Liver (tissue), 9 donors: ENCODE data around the gene PTTG1IP. TPM values are rescaled to one million over a fixed set of nuclear protein-coding genes. Genes with fewer than 3 reads are reported as not detected.

ENCODE experiments used
- DNase-seq: peaks from one replicate; pipeline ENCODE4 v3.0.0-alpha.2; 2017; ENCODE audit warnings: low spot score
- H3K27ac ChIP-seq, 2 donors: one replicate each; pipeline ENCODE4 v1.7.0; 2013; ENCODE audit warnings: inconsistent platforms in 2 of 2, low read length in 2 of 2, control low read depth in 1 of 2, low read depth in 1 of 2, mild to moderate bottlenecking in 1 of 2
- H3K27me3 ChIP-seq, 4 donors: one replicate each; pipeline versions ENCODE4 v1.6.1 to v1.7.0; 2013; ENCODE audit warnings: low read length in 3 of 4, inconsistent platforms in 1 of 4, mild to moderate bottlenecking in 1 of 4, moderate library complexity in 1 of 4; ENCODE audit not compliant: control insufficient read depth in 4 of 4, insufficient read depth in 4 of 4
- H3K36me3 ChIP-seq, 4 donors: one replicate each; pipeline versions ENCODE4 v1.6.1 to v1.7.0; 2013; ENCODE audit warnings: low read length in 3 of 4, mild to moderate bottlenecking in 3 of 4, low read depth in 1 of 4, moderate library complexity in 1 of 4; ENCODE audit not compliant: control insufficient read depth in 4 of 4, insufficient read depth in 3 of 4
- H3K4me1 ChIP-seq, 4 donors: one replicate each; pipeline versions ENCODE4 v1.6.1 to v1.7.0; 2013; ENCODE audit warnings: low read length in 3 of 4, mild to moderate bottlenecking in 3 of 4, moderate library complexity in 1 of 4; ENCODE audit not compliant: control insufficient read depth in 4 of 4, insufficient read depth in 4 of 4
- H3K4me3 ChIP-seq, 3 donors: one replicate each; pipeline versions ENCODE4 v1.6.1 to v1.7.0; 2013; ENCODE audit warnings: low read length in 3 of 3, control low read depth in 1 of 3, low read depth in 1 of 3, mild to moderate bottlenecking in 1 of 3
- H3K9ac ChIP-seq, 2 donors: one replicate each; pipeline ENCODE4 v1.7.0; 2013; ENCODE audit warnings: low read length in 2 of 2, mild to moderate bottlenecking in 2 of 2, moderate library complexity in 2 of 2, control low read depth in 1 of 2, low read depth in 1 of 2
- H3K9me3 ChIP-seq, 4 donors: one replicate each; pipeline versions ENCODE4 v1.6.1 to v1.7.0; 2013; ENCODE audit warnings: low read length in 3 of 4; ENCODE audit not compliant: control insufficient read depth in 4 of 4
- ATF3 ChIP-seq: IDR thresholded peaks from 2 replicates; pipeline ENCODE4 v1.6.1; 2016; ENCODE audit warnings: antibody characterized with exemption
- CTCF ChIP-seq: fragments of 150-350 bp; IDR thresholded peaks from 2 replicates; pipeline ENCODE4 v1.5.1; 2017; ENCODE audit warnings: improper control_type of control experiment, low read depth, low read length; ENCODE audit not compliant: missing input control
- EGR1 ChIP-seq, 2 donors: IDR thresholded peaks; 2 replicates each; pipeline ENCODE4 v1.6.1; 2016 to 2018; ENCODE audit warnings: antibody characterized with exemption in 2 of 2, low read depth in 2 of 2
- FOXA1 ChIP-seq: IDR thresholded peaks from 2 replicates; pipeline ENCODE4 v1.6.1; 2016; ENCODE audit warnings: antibody characterized with exemption
- FOXA2 ChIP-seq: IDR thresholded peaks from 2 replicates; pipeline ENCODE4 v1.6.1; 2016; ENCODE audit warnings: antibody characterized with exemption
- GABPA ChIP-seq, 2 donors: IDR thresholded peaks in 1 of 2; conservative IDR thresholded peaks in 1 of 2; 2 replicates each; pipeline ENCODE4 v1.6.1; 2016; ENCODE audit warnings: antibody characterized with exemption in 2 of 2, mild to moderate bottlenecking in 1 of 2, moderate library complexity in 1 of 2
- HNF4A ChIP-seq, 2 donors: conservative IDR thresholded peaks; 2 replicates each; pipeline ENCODE4 v1.6.1; 2016; ENCODE audit warnings: antibody characterized with exemption in 2 of 2, mild to moderate bottlenecking in 2 of 2
- HNF4G ChIP-seq: IDR thresholded peaks from 2 replicates; pipeline ENCODE4 v1.6.1; 2016; ENCODE audit warnings: antibody characterized with exemption
- JUND ChIP-seq, 2 donors: IDR thresholded peaks; 2 replicates each; pipeline ENCODE4 v1.6.1; 2016; ENCODE audit warnings: antibody characterized with exemption in 2 of 2
- MAX ChIP-seq: IDR thresholded peaks from 2 replicates; pipeline ENCODE4 v1.6.1; 2016; ENCODE audit warnings: antibody characterized with exemption
- NR2F2 ChIP-seq: IDR thresholded peaks from 2 replicates; pipeline ENCODE4 v1.6.1; 2016; ENCODE audit warnings: antibody characterized with exemption
- RAD21 ChIP-seq, 2 donors: IDR thresholded peaks; 2 replicates each; pipeline ENCODE4 v1.6.1; 2016; ENCODE audit warnings: antibody characterized with exemption in 2 of 2, mild to moderate bottlenecking in 2 of 2
- REST ChIP-seq: IDR thresholded peaks from 2 replicates; pipeline ENCODE4 v1.6.1; 2016; ENCODE audit warnings: antibody characterized with exemption, mild to moderate bottlenecking
- RXRA ChIP-seq, 2 donors: IDR thresholded peaks; 2 replicates each; pipeline ENCODE4 v1.6.1; 2017 to 2018; ENCODE audit warnings: antibody characterized with exemption in 2 of 2, mild to moderate bottlenecking in 1 of 2
- SP1 ChIP-seq: IDR thresholded peaks from 2 replicates; pipeline ENCODE4 v1.6.1; 2018; ENCODE audit warnings: antibody characterized with exemption, mild to moderate bottlenecking
- TAF1 ChIP-seq: conservative IDR thresholded peaks from 2 replicates; pipeline ENCODE4 v1.6.1; 2016; ENCODE audit warnings: antibody characterized with exemption, mild to moderate bottlenecking
- YY1 ChIP-seq: IDR thresholded peaks from 2 replicates; pipeline ENCODE4 v1.6.1; 2016; ENCODE audit warnings: antibody characterized with exemption, mild to moderate bottlenecking
- ZBTB33 ChIP-seq: IDR thresholded peaks from 2 replicates; pipeline ENCODE4 v1.6.1; 2016; ENCODE audit warnings: antibody characterized with exemption
- WGBS: extraction: QIAGEN DNeasy Blood & Tissue Kit; methylation state at CpG from one replicate; pipeline ENCODE4 v1.1.7; 2013; 5-methylcytosine and 5-hydroxymethylcytosine counted together
- polyA plus RNA-seq, 2 donors: library from polyadenylated mRNA; stranded (reverse) in 1 of 2; unstranded in 1 of 2; fragments of 200-250 nt in 1 of 2; fragments of >200 nt in 1 of 2; fragmentation: Nextera tagmentation in 1 of 2; extraction: Ambion mirVana in 1 of 2; gene quantifications; one replicate each; pipeline versions ENCODE4 v1.2.1 to v1.2.3, GENCODE V29; 2013 to 2015
- total RNA-seq, 2 donors: library from RNA; depleted of rRNA; stranded (reverse); fragments of >200 nt; gene quantifications; one replicate each; pipeline ENCODE4 v1.2.3, GENCODE V29; 2014
- donor health status: healthy.
- donor health status: healthy.
- donor health status: healthy.
- donor health status: healthy.
- donor health status: healthy.

The PTTG1IP gene
- total and polyA plus RNA-seq, 4 donors: 62.0 to 94.0 (median 79.8) TPM

GRCh38 chr21:44887807-44888580, 14.5 kb upstream of the PTTG1IP start:
- Histone ChIP-seq H3K36me3 (no peaks in the 10 kb centered on the region), H3K9me3 (no peaks in the 10 kb centered on the region), H3K4me3 (no peak overlapping the region), H3K4me1 (peaks cover 18 to 51% (median 34%) of the 10 kb centered on the region in 4 donors), H3K27me3 (no peaks in the 10 kb centered on the region), H3K27ac (no peak overlapping the region), H3K9ac (no peak overlapping the region)
- TF ChIP-seq TAF1 (no peak), FOXA1 (no peak), NR2F2 (peak; percentile 15), SP1 (peak; percentile 70), EGR1 (IDR thresholded peaks at IDR 0.05; ENCODE audit: low read depth in 2 of 2) (no peak), REST (no peak), FOXA2 (no peak), ATF3 (no peak), RXRA (IDR thresholded peaks at IDR 0.05) (peak; percentile 97 to 99), HNF4G (no peak), MAX (no peak), JUND (IDR thresholded peaks at IDR 0.05) (no peak), CTCF (no peak), YY1 (no peak), GABPA (IDR thresholded peaks at IDR 0.05 in 1 of 2, conservative IDR thresholded peaks at IDR 0.05 in 1 of 2) (no peak), RAD21 (IDR thresholded peaks at IDR 0.05) (no peak), HNF4A (conservative IDR thresholded peaks at IDR 0.05) (peak in 1 of 2 donors; percentile 60), ZBTB33 (no peak)
- WGBS: 69% methylated on average over 24 of the region's 24 CpGs
- DNase-seq: no peak
